Neural progenitor cell (in vitro differentiated cells): ENCODE results near the gene NT5DC1.

Experiments used
- EZH2 ChIP-seq: fragments of 200-600 bp; sonication (generic); IDR thresholded peaks from 2 replicates; pipeline ENCODE4 v1.6.1; 2017; ENCODE audit warnings: antibody characterized with exemption, mild to moderate bottlenecking, moderate library complexity
- EZH2phosphoT487 ChIP-seq: fragments of 200-600 bp; sonication (generic); IDR thresholded peaks from 2 replicates; pipeline ENCODE4 v1.6.1; 2017; ENCODE audit warnings: antibody characterized with exemption
- TF ChIP-seq, protein P1 (sequence below): fragments of 200-600 bp; sonication (generic); IDR thresholded peaks from 2 replicates; pipeline ENCODE4 v1.5.1; 2017; ENCODE audit warnings: antibody characterized with exemption, mild to moderate bottlenecking

DNA sequence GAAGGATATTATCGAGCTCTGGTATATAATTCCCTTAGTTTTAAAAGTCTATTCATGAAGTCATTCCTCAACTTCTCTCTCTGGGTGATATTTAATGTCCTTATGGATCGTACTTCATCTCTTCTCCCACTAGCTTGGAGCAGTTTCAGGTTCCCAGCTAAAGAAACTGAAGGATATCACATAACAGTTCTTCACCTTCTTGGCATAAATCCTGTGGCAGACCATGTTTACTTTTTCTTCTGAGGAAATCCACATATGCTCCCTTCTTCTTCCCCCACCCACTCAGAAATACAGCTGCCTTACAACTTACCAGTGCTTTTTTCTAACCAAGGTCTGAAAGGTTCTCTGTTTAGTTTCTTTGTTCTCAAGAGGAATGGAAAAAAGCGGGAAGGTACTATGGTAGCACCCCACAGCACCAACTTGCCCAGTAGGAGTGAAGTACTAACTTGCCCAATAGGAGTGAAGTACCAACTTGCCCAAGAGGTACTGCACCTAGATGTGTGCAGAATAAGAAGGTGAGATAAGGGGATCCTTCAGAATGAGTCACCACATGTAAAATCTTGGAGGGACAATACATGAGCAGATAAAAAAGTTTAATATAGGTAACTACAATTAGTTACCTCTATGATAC lies 100.1 kb downstream of the NT5DC1 start:
- TF ChIP-seq EZH2: no peak
- TF ChIP-seq EZH2phosphoT487: no peak
- TF ChIP-seq, protein P1, sequence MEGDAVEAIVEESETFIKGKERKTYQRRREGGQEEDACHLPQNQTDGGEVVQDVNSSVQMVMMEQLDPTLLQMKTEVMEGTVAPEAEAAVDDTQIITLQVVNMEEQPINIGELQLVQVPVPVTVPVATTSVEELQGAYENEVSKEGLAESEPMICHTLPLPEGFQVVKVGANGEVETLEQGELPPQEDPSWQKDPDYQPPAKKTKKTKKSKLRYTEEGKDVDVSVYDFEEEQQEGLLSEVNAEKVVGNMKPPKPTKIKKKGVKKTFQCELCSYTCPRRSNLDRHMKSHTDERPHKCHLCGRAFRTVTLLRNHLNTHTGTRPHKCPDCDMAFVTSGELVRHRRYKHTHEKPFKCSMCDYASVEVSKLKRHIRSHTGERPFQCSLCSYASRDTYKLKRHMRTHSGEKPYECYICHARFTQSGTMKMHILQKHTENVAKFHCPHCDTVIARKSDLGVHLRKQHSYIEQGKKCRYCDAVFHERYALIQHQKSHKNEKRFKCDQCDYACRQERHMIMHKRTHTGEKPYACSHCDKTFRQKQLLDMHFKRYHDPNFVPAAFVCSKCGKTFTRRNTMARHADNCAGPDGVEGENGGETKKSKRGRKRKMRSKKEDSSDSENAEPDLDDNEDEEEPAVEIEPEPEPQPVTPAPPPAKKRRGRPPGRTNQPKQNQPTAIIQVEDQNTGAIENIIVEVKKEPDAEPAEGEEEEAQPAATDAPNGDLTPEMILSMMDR: no peak
